Activated CD4-positive, alpha-beta T cell treated with anti-CD3 and anti-CD28 coated beads for 48 hours (primary cell): Measurements from ENCODE around the gene DUOX1.

Experiments used
- DNase-seq: peaks from one replicate; pipeline ENCODE4 v3.0.0-alpha.2; 2020

The DUOX1 gene

DNA sequence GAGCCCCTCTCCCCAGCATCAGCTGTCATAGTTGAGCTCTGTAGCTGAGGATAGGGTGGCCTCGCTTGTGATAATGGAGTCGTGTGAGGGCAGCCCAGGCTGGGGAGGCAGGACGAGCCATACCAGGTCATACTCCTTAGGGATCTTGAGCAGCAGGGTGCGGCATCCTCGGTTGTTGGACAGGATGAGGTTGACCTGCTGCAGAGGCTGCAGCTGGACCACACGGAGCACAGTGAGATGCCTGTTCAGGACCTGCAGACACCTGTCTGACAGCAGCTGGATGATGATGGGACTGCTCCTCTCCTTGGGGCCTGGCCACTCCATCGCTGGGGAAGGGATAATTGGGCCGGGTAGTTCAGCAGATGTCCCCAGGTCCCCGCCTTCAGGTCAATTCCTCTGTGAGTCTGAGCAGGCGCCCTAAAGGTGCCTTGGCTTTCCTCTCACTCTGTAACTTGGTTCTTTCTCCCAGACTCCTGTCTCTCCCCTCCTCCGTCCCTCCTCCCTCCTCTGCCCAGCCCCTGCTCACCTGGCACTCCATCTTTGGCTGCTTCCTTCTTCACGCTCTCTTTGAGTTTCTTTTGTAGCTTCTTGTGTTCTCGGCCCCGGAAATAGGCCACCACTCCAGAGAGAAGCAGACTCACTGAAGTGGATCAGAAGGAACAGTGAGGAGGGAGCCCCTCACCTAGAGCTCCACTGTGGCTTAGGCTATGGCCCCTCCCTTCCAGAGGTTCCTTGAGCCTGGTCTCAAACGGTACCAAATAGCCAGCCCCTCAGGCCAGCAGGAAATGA, 23.6 kb upstream of the DUOX1 start:
- DNase-seq: no peak

DNA sequence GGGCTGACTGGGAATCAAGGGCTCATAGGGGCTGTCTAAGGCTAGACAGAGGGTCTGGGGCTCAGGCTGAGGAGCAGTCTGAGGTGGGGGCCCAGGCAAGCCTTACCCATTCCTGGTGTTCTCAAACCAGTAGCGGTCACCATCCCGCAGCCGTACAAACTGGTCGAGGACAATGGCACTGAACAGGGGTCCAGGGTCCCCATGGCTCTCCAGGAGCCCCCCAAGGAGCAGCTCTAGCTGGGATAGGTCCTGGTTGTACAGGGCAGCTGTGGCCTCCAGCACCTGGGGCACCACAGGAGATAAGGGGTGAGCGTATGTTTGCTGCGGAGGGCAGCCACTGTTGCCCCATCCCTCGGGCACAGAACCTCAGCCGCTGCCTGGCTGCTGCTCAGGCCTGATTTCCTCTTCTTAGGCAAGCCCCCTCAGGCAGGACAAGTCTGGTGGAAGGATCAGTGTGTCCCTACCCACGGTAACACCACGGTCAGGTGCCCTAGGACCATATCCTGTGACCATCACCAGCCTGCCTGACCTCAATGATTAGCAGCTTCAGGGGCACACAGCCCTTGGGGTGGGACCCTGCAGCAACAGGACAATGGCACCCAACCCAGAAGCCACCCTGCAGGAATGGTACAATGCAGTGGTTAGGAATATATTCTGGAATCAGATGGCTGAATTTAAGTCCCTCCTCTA, 21.7 kb upstream of the DUOX1 start:
- DNase-seq: no peak

DNA sequence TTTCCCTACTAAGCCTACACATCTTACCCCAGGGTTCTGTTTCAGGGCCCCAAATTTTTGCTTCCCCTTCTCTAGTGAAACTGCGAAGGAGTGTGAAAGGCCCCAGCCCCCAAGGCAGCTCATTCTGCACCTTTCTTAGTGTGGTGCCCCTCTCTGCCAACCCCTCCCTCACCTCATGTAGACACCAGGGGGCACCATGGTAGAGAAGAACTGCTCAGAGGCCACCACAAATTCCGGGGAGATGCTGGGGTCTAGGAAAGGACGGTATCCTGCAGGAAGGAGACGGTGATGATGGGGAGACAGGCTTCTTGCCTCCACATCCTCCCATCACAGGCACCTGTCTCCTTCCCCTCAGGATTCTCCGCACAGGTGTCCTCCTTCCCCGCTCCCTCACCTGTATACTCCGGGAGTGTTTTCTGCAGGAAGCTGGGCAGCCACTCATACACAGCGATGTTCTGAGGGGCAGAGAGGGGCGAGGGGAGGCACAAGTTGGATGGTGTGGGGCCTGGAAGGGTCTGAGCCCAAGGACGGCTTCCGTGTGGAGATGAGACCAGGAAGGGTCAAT, 19.5 kb upstream of the DUOX1 start:
- no peak for DNase-seq

DNA sequence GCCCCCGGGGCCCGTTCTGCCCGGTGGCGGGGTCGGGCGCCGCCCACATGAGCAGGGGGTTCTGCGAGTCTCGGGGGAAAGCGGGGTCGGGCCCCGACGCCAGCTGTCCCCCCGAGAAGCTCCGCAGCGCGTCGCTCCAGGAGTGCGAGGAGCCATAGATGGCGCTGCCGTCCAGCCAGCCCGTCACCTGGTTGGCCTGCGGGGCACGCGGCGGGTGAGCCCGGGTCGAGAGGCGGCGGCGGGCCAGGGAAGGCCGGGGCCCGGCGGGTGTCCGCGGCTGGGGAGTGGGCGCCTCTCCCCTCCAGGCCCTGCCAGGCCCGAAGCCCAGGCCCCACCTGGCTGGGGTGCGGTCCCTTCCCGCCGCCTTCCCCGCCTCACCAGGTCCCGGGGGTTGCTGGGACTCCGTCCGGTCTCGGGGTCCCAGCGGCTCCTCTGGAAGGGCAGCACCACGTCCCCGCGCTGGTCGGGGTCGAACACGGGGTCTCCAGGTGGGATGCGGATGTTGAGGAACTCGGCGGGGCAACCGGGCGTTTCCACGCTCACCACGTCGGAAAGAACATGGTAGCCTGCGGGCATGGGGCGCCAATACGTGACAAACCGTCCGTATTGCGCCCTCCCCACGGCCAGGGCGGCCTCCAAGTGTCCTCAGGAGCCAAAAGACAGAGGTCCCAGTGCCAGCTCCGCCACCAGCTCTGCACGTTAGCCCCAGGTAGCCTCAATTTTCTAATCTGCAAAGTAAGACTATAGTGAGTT, 18.2 kb upstream of the DUOX1 start:
- DNase-seq: no peak

DNA sequence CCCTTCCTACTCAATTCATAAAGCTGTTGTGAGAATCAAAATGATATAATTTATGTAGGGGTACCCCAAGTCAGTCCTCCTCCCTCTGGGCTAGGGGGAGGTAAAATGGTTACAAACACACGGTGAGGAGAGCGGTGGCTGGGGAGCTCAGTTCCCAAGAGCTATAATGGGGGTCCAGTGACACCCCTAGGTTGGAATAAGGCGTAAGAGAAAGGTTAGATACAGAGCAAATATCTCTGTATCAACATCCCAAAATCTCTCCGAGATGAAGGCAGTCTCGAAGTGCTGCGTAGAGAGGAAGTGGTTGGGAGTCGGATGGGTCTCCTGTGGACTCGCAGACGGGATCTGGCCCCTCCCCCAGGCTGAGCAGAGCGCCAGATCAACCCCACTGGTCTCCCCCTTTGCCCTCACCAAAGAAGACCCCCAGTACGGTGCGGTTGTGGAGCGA, 17.6 kb upstream of the DUOX1 start:
- DNase-seq: no peak

DNA sequence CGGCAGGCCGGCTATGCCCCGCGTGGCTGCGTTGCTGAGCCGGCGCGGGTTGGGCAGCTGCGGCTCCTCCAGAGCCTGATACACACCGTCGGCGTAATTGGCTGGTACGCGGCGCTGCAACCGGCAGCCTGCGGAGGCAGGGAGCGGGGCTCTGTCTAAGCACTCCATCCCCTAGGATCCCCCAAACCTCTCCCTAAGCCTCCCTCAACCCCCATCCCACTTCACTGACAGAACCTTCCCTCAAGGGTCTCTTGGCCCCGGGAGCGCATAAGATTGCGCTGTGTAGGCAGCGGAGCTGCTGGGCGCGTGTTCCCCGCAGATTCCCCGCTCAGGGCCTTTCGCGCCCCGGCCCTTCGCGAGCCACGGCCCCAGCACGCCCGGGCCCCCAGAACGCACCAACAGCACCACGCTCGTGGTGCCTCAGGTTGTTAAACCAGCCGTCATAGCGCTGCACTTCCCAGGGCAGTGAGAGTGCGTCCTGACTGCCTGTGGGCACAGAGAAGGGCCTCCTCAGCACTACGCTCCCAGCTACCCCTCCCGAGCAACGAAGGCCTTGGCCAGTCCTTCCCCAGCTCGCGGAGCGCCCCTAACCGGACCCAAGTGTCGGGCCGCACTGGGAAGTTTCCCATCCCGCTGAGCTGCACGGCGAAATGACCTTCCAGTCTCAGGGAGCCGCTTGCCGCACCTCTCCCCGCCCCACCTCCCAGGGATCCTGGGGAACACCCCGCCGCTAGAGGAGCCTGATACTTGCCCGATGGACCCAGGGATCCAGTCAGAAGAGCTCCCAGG, 17.0 kb upstream of the DUOX1 start:
- DNase-seq: no peak

DNA sequence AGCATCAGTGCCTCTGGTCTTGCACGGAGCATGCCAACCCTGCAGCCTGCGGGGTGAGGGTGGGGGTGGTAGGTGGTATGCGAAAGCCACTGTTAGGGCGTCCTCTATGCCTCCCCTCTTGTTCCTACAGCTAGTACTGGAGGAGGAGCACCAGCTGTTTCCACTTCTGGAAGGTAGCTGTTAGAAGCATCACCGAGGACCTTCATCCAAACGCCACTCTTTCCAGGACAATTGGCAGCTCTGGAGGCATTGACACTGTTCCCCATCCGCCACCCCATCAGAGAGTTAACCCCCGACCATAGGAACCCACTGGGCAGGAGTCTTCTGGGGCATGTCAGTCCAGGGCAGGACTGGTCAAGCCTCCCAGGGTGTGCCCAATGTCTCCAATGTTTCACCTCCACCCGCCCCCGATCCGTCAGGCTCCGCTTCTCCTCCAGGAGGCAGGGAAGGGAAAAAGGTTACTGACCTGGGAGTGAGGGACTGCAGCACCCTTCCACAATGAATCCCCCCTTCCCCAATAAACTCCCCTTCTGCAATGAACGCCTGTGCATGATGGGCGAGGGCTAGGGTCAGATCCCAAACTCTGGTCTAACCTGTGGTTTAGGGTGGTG, 16.3 kb upstream of the DUOX1 start:
- no peak for DNase-seq

DNA sequence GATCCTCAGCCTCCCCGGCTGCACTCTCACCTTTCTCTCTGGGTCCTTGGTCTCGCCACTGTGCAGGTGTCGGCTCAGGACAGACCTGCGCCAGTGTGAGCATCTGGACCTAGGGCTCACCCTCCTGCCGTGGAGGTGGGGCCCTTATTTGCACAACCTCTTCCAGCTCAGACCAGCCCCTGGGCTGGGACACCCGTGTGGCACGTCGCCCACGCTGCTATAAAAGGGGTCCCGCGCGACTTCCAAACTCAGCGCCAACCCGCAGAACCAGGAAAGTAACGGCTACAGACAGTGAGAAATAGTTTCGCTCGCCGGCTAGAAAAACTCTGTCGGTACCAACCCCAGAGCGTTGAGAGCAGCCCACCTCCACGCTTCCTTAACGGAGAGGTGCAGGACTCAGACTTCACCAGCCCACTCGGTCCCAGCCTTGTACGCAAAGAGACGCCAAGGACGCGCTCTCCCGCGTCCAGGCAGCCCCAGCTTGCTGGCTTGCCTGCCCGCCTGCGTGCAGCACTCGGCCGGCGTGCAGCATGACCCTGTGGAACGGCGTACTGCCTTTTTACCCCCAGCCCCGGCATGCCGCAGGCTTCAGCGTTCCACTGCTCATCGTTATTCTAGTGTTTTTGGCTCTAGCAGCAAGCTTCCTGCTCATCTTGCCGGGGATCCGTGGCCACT, 15.6 kb upstream of the DUOX1 start, which contains the start of the genes DUOX2 and DUOXA2:
DUOX2 (minus strand) TSS at position 97 of the 675 bp plus-strand sequence. CDS start 761 bp downstream, outside the sequence.
DUOXA2 (plus strand) TSS at position 251 of the 675 bp plus-strand sequence; CDS start at position 531, 280 bp downstream.
- no peak for DNase-seq

DNA sequence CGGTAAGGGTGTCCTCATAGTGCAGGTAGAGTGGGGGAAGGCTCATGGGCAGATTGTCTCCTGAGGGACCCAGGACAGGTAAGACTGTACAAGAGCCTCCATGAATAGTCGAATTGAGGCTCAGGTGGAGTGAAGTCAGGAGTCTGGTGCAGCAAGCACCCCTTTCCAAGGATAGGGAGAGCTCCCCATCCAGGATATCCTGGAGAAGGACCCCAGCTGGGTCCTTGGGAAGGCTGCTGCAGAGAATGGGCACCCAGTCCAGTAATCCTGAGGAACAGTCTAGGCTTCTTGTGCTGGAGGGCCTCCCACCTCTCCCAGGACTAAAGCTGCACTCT, 15.1 kb upstream of the DUOX1 start:
- DNase-seq: no peak

DNA sequence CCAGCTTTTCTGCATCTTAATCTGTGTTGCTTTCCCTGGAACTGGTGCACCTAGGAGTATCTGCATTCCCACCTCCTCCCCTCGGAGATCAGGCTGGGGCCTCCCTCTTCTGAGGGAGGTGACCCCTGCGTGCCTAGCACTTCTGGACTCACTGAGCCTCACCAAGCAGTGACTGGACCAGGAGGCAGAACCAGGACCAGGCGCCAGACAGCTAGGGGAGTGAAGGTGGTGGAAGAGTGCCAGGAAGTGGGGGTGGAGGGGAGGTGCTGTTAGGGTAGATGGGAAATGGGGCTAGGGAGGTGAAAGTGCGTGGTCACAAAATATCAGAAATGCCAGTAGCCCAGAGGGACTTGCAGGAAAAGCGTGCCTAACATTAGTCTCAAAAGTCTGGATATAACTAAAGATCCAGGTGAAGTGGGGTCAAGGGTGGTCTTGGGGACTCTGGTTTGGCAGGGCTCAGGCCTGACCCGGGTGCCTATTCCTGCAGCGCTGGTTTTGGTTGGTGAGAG, 14.4 kb upstream of the DUOX1 start:
- DNase-seq: no peak

DNA sequence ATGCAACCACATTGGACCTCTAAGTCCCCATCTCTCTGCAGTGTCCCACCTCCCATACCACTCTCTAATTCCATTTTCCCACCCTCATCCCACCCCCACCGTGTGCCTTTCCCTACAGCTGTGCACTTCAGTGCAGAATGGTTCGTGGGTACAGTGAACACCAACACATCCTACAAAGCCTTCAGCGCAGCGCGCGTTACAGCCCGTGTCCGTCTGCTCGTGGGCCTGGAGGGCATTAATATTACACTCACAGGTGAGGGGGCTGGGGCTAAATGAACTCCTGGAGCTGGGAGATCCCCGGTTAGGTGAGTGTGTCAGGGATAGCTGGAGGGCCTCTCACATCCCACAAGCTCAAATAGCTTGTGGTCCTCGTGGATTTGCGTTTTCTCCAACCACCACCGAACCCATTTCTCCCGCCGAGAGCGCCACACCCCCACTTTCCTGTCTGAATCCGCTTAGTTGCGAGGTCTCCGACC, 13.8 kb upstream of the DUOX1 start:
- no peak for DNase-seq

DNA sequence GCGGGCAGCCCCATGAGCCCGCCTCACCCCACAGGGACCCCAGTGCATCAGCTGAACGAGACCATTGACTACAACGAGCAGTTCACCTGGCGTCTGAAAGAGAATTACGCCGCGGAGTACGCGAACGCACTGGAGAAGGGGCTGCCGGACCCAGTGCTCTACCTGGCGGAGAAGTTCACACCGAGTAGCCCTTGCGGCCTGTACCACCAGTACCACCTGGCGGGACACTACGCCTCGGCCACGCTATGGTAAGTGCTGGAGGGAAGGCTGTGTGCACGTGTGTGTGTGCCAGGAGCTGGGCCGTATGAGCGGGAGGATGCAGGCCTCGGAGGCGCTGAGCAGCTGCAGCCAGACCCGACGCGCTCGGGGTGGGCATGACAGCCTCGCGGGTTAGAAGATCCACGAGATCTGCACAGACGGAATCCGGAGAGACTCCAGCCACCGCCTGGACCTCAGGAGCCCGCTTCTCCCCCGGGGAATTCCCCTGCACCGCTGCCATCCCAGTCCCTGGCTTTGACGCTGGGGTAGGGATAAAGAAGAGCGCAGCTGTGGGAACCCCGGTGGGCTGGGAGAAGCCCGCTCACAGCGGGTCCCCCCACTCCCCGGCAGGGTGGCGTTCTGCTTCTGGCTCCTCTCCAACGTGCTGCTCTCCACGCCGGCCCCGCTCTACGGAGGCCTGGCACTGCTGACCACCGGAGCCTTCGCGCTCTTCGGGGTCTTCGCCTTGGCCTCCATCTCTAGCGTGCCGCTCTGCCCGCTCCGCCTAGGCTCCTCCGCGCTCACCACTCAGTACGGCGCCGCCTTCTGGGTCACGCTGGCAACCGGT, 13.1 kb upstream of the DUOX1 start:
- no peak for DNase-seq

DNA sequence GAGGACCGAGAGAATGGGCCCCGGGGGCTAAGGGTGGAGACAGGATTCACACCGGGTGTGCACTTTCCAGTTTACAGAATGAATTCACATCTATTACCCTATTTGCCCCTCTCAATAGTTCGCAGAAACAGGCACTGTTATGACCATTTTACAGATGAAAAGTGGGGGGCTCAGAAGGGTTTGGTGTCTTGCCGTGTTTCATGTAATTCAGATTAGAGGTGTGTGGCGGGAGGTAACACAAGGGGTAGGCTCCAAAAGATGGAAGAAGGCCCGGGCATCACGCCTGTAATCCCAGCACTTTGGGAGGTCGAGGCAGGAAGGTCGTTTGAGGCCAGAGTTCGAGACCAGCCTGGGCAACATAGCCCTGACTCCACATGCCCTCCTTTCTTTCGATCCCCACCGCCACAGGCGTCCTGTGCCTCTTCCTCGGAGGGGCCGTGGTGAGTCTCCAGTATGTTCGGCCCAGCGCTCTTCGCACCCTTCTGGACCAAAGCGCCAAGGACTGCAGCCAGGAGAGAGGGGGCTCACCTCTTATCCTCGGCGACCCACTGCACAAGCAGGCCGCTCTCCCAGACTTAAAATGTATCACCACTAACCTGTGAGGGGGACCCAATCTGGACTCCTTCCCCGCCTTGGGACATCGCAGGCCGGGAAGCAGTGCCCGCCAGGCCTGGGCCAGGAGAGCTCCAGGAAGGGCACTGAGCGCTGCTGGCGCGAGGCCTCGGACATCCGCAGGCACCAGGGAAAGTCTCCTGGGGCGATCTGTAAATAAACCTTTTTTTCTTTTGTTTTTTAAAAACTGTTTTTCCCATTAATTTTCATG, 12.3 kb upstream of the DUOX1 start:
- no peak for DNase-seq

DNA sequence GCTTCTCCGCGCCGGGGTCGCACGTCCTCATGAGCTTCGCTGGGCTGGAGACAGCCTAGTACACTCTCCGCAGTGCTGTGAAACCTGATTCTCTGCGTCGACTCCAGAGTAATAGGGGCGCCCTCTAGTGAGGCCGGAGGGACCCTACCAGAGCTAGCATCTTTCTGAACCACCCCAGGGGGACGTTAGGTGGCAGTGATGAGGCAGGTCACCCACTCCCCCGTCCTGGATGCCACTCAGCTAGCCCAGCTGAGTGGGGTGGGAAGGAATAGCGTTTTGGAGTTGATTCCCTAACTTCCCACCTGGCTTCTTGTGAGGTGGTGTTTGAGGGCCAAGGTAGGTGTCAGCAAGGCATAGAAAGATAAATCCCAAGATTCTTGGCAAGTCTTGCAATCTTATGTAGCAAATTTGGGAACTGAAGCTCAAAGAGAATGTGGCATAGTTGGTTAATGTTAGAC, 11.6 kb upstream of the DUOX1 start:
- DNase-seq: peak; percentile 91

DNA sequence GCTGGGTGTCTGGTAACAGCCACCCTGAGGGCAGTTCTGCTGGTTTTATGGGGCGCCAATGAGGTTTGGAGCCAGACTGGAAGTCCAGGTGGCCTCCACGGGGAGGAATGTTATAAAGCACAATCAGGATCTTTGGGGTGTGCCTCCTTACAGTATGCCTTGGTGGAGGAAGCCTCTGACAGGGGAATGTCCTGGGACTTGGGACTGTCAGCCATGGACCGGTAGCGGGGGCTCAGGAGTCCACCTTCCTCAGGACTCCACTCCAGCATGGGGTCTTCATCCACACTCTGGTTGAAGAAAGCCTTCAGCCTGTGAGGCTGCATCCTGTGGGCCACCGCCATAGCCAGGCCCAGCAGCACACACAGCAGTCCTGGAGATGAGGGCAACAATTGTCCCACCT, 10.8 kb upstream of the DUOX1 start:
- DNase-seq: no peak

DNA sequence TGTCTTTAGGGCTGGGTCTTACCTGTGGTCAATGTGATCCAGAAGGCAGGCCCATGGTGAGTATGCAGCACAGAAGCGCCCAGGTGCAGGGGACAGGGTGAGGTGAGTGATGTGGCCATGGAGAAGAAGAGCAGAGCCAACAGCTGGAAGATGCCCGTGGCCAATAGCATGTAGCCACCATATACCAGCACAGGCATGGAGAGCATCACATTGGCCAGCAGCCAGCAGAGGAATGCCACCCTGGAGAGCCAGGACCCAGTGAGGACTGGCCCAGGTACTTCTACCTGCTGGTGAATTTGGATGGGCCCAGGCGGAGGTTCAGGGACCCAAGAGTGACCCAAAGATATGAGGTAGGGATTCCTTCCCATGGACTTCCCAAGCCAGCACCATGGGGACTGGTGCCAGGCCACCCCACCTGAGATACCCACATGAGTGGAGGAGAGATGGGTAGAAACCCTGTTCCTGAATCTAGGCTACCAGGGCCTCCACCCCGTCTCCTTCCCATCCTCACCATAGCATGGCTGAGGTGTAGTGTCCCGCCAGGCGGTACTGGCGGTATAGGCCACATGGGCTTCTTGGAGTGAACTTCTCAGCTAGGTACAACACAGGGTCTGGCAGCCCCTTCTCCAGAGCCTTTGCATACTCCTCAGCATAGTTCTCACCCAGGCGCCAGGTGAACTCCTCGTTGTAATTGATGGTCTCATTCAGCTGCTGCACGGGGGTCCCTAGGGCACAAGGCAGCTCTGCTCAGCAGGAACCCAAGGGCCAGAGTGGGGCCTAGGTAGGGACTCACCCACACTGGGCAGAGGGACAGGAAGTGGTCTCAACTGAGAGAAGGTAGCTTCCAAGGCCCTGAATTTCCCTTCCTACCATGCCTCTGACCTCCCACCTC, 9.5 kb upstream of the DUOX1 start:
- no peak for DNase-seq

DNA sequence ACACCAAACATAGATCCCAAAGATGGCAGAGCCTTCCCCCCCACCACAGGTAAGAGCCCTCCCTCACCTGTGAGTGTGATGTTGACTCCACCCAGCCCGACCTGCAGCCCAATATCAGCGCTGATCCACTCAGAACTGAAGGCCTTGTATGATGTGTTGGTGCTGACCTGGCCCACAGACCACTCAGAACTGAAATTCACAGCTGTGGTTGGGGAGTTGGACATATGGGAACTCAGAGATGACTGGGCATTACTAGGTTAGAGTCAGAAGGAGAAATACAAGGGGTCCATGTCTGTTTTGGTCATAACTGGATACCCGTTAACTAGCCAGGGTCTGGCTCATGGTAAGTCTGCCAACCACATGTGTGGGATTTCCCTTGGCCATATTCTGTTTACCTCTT, 8.8 kb upstream of the DUOX1 start:
- no peak for DNase-seq
